Effector memory CD8-positive, alpha-beta T cell (primary cell): ENCODE measurements around the gene TREM1.
A peak's percentile ranks its signal among the peaks of the same experiment; 100 is the strongest.

Experiments
- ATAC-seq: fragments of 150-1000 bp; cut with Tn5 transposase; replicated peaks from 2 replicates; pipeline ENCODE4 v1.10.0; 2021; ENCODE audit warnings: mild to moderate bottlenecking, moderate library complexity
- DNase-seq, 3 experiments: peaks; one replicate each; pipeline ENCODE4 v3.0.0; 2021
- H3K27ac Mint-ChIP-seq, 2 donors: one replicate each; pipeline ENCODE4 v1.8.0; 2022; ENCODE audit warnings: mild to moderate bottlenecking in 2 of 2, mixed read lengths in 2 of 2, moderate library complexity in 2 of 2
- H3K27me3 Mint-ChIP-seq, 2 donors: one replicate each; pipeline ENCODE4 v1.8.0; 2022; ENCODE audit warnings: mixed read lengths in 2 of 2
- H3K36me3 Mint-ChIP-seq: one replicate; pipeline ENCODE4 v1.8.0; 2022; ENCODE audit warnings: mild to moderate bottlenecking, moderate library complexity, mixed read lengths; ENCODE audit not compliant: insufficient read depth
- H3K4me1 Mint-ChIP-seq, 2 donors: one replicate each; pipeline ENCODE4 v1.8.0; 2022; ENCODE audit warnings: low read depth in 2 of 2, mixed read lengths in 2 of 2
- H3K4me3 Mint-ChIP-seq, 2 donors: one replicate each; pipeline ENCODE4 v1.8.0; 2022; ENCODE audit warnings: mild to moderate bottlenecking in 2 of 2, mixed read lengths in 2 of 2, moderate library complexity in 2 of 2
- H3K9me3 Mint-ChIP-seq, 2 donors: one replicate each; pipeline ENCODE4 v1.8.0; 2022; ENCODE audit warnings: mixed read lengths in 2 of 2
- total RNA-seq, 9 experiments: gene quantifications; one replicate each; lab custom pipeline; 2026; lab: John Stamatoyannopoulos, UW

Gene TREM1
- 0 to 2.0 (median 0) reads per million in 9 experiments for total RNA-seq

DNA sequence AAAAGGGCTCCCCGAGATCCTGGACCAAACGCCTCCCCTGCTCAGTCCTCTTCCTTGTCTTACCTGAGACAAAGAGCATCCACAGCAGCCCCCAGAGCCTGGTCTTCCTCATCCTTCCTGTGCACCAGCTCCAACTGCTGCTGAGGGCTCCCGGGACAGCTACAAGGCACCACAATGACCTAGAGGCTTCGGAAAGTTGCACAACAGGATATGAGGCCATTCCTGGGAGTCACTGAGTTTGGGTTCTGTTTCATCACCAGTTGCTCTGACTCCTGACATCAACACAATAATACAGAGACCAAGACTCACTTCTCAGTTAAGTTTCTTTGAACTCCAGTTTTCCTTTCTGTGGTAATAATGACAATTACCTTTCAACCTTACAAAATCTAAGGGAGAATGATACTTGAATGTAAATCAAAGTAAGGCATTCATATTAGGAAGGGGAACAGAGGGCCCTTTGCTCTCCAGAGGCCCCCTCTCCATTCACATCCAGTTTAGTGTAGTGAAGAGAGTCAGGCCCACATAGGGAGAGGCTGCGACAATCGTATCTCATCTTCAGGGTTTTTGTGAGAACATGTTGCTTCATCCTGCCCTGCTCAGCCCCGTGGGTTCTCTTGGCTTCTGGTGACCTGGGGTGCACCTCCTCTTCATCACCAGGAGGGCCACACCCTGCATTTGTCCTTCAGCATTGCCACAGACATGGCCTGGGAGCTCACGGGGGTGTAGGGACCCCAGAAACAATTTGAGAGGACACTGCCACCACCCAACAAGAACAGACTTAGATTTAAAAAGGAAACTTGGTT, at the start of gene TREM1:
Gene TREM1, minus strand, starts transcription at position 139 of the 803 bp plus-strand sequence. Its CDS starts 27 bp downstream, at position 112.
- Mint-ChIP-seq H3K27ac (peak within 1 kb of the TSS in 1 of 2 donors; percentile 56), H3K27me3 (peaks cover 31 to 58% of the 10 kb centered on the region in 2 donors), H3K4me3 (no peak within 1 kb of the TSS), H3K4me1 (no peaks in the 10 kb centered on the region), H3K36me3 (peaks cover 4% of the 10 kb centered on the region), H3K9me3 (no peaks in the 10 kb centered on the region)
- DNase-seq (no peak), ATAC-seq (no peak)

DNA sequence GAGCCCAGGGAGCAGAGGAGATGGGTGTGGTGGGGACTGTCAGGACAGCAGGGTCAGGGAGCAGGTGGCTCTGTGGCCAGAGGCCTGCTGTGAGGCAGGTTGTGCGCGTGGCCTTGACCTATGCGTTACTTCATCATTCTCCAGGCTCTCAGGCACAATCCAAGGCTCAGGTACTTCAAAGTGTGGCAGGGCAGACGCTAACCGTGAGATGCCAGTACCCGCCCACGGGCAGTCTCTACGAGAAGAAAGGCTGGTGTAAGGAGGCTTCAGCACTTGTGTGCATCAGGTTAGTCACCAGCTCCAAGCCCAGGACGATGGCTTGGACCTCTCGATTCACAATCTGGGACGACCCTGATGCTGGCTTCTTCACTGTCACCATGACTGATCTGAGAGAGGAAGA, 49.5 kb upstream of the TREM1 start:
- no peak for DNase-seq
- Mint-ChIP-seq H3K36me3 (peaks cover 16% of the 10 kb centered on the region), H3K9me3 (no peaks in the 10 kb centered on the region), H3K27ac (peak overlapping the region; percentile 95 to 98), H3K4me1 (peaks cover 51 to 53% of the 10 kb centered on the region in 2 donors), H3K4me3 (no peak overlapping the region), H3K27me3 (peaks cover 0 to 2% of the 10 kb centered on the region in 2 donors)
- ATAC-seq: no peak

- Mint-ChIP-seq H3K9me3 (no peaks in the 10 kb centered on the region), H3K4me3 (peak within 1 kb of the TSS; percentile 60 to 71), H3K27ac (peak within 1 kb of the TSS; percentile 95 to 98), H3K36me3 (peaks cover 16% of the 10 kb centered on the region), H3K27me3 (no peaks in the 10 kb centered on the region), H3K4me1 (peaks cover 54% of the 10 kb centered on the region in 2 donors)
- DNase-seq (no peak), ATAC-seq (no peak)
Measured at GRCh38 chr6:41335296-41335695, 48.8 kb upstream of the TREM1 start, which contains the start of gene NCR2. TSS of gene NCR2 (plus strand) at chr6:41335608. CDS start at chr6:41335877, 269 bp downstream.

GRCh38 chr6:41334482-41335040, 48.1 kb upstream of the TREM1 start:
- H3K9me3 Mint-ChIP-seq: no peaks in the 10 kb centered on the region
- H3K36me3 Mint-ChIP-seq: peaks cover 18% of the 10 kb centered on the region
- H3K27me3 Mint-ChIP-seq: no peaks in the 10 kb centered on the region
- peaks cover 55 to 56% of the 10 kb centered on the region in 2 donors for H3K4me1 Mint-ChIP-seq
- DNase-seq (no peak), ATAC-seq (no peak)
- peak overlapping the region; percentile 60 to 71 for H3K4me3 Mint-ChIP-seq
- H3K27ac Mint-ChIP-seq: peak overlapping the region; percentile 95 to 98

- ATAC-seq (no peak), DNase-seq (no peak)
- peak overlapping the region; percentile 60 to 71 for H3K4me3 Mint-ChIP-seq
- H3K4me1 Mint-ChIP-seq: peaks cover 55 to 56% of the 10 kb centered on the region in 2 donors
- no peaks in the 10 kb centered on the region for H3K27me3 Mint-ChIP-seq
- H3K36me3 Mint-ChIP-seq: peaks cover 20% of the 10 kb centered on the region
- H3K9me3 Mint-ChIP-seq: no peaks in the 10 kb centered on the region
- peak overlapping the region; percentile 95 to 98 for H3K27ac Mint-ChIP-seq
Measured at GRCh38 chr6:41332842-41333736, 46.6 kb upstream of the TREM1 start.

DNA sequence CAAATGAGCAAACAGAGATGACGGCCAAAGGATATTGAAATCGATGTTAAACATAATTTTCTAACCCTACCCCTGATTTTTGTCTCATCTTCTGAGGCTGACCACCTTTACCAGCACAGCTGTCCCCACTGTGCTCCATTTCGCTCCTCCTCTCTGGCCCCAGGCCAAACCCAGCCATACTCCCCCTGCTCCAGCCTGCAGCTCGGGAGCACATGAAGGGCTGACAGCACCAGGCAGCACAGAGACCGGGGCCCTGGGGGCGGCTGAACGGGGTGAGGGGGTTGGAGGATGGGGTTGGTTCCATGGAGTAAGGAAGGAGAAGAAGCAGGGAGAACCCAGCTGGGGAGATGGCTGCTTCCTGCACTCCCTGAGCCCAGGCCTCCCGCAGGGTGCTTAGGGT, 45.8 kb upstream of the TREM1 start:
- no peak for ATAC-seq
- peaks cover 55 to 56% of the 10 kb centered on the region in 2 donors for H3K4me1 Mint-ChIP-seq
- H3K4me3 Mint-ChIP-seq: peak overlapping the region; percentile 60 to 63

DNA sequence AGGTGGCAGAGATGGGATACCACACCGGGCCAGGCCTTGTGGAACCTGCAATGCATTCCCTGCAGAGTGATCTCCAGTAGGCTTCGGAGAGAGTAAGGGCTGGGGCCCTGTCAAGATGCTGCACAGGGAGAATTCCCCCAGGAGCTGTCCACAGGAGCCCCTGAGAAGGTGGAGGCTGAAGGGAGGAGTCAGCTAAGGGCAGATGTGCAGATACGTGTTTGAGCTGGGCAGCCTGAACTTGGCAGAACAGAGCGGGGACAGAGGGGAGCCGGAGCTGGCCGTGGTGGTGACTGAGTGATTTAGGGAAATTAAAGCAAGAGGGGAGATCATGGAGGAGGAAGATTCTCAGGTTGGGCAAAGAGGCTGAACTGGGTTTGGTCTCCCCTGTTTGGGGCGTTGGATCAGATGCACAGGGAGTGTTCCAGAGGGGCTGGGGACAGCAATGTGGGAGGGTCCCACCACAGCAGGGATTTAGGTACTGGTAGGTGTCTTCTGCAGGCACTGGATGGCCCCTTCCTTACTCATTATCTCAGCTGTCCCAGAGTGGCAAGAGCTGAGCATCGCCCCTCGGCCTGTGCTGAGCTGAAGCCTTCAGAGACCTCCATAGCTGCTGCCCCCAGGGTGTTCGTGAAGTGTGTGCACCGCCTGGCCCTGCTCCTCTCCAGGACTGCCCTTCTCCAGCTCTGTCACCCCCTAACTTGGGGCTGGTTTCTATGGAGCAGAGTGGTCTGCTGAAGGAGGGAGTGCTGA, 45.1 kb upstream of the TREM1 start:
- ATAC-seq (no peak), DNase-seq (no peak)
- Mint-ChIP-seq H3K9me3 (no peaks in the 10 kb centered on the region), H3K27me3 (peaks cover 2 to 3% of the 10 kb centered on the region in 2 donors), H3K36me3 (peaks cover 20% of the 10 kb centered on the region), H3K4me1 (peaks cover 53 to 54% of the 10 kb centered on the region in 2 donors), H3K4me3 (peak overlapping the region; percentile 60 to 63), H3K27ac (peak overlapping the region; percentile 95 to 98)

More for the DNA sequence above, 45.8 kb upstream of the TREM1 start:
- DNase-seq: no peak
- H3K27ac Mint-ChIP-seq: peak overlapping the region; percentile 95 to 98
- no peaks in the 10 kb centered on the region for H3K9me3 Mint-ChIP-seq
- no peaks in the 10 kb centered on the region for H3K27me3 Mint-ChIP-seq
- peaks cover 20% of the 10 kb centered on the region for H3K36me3 Mint-ChIP-seq

DNA sequence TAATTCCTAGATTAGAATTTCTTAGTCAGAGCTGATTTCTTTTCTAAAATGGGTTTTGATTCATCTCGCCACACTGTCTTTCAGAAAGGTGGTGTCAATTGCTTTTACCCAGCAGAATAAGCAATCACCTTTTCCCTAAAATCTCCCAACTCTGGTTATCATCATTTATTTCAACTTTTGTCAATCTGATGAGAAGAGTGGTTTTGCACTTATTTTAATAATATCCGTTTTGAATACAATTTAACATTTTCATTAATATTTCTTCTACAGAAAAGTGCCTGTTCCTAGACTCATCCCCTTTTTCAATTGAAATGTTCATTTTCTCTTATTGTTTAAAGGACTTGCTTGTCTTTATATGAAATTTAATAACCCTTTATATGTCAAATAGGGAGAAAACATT, 40.7 kb upstream of the TREM1 start:
- Mint-ChIP-seq H3K4me1 (peaks cover 12 to 15% of the 10 kb centered on the region in 2 donors), H3K9me3 (no peaks in the 10 kb centered on the region), H3K36me3 (peaks cover 4% of the 10 kb centered on the region), H3K4me3 (no peak overlapping the region), H3K27me3 (peaks cover 22% of the 10 kb centered on the region in 2 donors), H3K27ac (no peak overlapping the region)
- no peak for ATAC-seq
- DNase-seq: no peak

DNA sequence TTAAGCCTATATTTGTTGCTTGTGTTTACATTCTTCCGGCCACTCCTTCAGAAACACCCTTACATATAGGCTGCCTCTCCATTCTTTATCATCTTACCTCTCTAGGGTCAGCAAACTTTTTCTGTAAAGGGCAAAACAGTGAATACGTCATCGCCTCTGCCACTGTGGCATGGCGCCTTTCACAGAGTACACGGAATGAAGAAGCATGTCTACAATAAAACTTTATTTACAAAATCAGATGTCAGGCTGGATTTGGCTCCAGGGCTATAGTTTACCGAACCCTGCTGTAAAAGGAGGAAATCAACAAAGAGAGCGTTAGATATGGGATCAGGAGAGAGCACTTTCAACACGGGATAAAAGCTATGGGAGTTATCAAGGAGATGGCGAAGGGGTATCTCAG, 39.6 kb upstream of the TREM1 start:
- Mint-ChIP-seq H3K27me3 (peaks cover 22% of the 10 kb centered on the region in 2 donors), H3K9me3 (no peaks in the 10 kb centered on the region), H3K36me3 (peaks cover 4% of the 10 kb centered on the region), H3K4me1 (peaks cover 2 to 5% of the 10 kb centered on the region in 2 donors), H3K27ac (no peak overlapping the region), H3K4me3 (no peak overlapping the region)
- ATAC-seq (no peak), DNase-seq (no peak)

DNA sequence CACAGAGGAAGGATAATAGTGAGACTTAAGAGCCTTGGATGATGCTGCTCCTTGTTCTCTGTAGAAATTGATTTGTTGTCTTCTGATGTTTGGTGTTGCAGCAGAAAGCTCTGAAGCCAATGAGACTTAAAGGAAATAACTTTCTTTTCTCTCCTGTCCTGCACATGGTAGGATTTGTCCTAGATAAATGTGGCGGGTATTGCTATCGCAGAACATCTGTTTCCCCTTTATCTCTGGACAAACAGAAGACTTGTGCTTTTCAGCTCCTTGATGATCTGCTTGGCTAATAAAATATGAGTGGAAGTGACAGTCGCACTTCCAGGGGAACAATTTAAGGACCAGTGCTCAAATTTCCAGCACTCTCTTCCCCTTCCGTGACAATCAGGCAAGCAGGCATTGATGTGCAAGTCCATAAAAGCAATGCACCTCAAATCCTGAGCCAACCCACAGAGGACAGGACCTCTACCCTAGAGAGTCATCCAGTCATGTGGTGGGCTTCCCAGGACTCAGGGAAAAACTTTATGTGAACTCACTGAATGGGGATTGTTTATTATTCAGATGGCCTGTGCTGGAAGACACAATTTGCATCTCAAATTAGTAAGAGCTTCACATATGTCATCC, 39.1 kb upstream of the TREM1 start:
- H3K4me3 Mint-ChIP-seq: no peak overlapping the region
- peaks cover 1 to 4% of the 10 kb centered on the region in 2 donors for H3K4me1 Mint-ChIP-seq
- no peaks in the 10 kb centered on the region for H3K9me3 Mint-ChIP-seq
- DNase-seq (no peak), ATAC-seq (no peak)
- no peak overlapping the region for H3K27ac Mint-ChIP-seq
- H3K36me3 Mint-ChIP-seq: peaks cover 4% of the 10 kb centered on the region
- H3K27me3 Mint-ChIP-seq: peaks cover 22% of the 10 kb centered on the region in 2 donors

DNA sequence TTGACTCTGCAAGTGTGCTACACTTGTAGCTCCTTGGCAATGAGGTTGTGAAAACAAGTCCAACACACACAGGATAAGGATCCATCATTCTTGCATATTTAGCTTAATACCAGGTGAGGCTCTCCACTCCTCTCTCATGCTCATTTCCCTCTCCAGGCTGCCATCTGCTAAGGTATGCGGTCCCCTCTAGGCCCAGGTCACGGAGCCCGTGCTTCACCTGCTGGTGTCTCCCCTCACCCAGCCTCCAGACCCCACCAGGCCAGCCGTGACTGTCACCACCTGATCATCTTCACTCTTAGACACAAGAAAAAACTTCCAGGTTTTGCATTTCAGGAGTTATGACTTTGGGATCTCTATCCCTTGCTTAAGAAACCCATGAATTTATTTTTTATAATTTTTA, 34.7 kb upstream of the TREM1 start:
- peaks cover 5 to 7% of the 10 kb centered on the region in 2 donors for H3K4me1 Mint-ChIP-seq
- no peak overlapping the region for H3K4me3 Mint-ChIP-seq
- no peak for ATAC-seq
- no peak overlapping the region for H3K27ac Mint-ChIP-seq
- peaks cover 4% of the 10 kb centered on the region for H3K36me3 Mint-ChIP-seq
- no peak for DNase-seq
- no peaks in the 10 kb centered on the region for H3K9me3 Mint-ChIP-seq
- peaks cover 24 to 28% of the 10 kb centered on the region in 2 donors for H3K27me3 Mint-ChIP-seq
